Left colon (tissue), 2 donors: ENCODE data around the gene POU2F2. TPM values are rescaled to one million over a fixed set of nuclear protein-coding genes. Genes with fewer than 3 reads are reported as not detected.
A peak's percentile ranks its signal among the peaks of the same experiment; 100 is the strongest.
"Not testable (repeated sequence)": the region's sequence is repeated elsewhere in the genome, so short reads cannot be mapped to it uniquely, and the experiment has no call there.

ENCODE experiments used
- ATAC-seq: fragments of 200-7000 bp; cut with Tn5 transposase; one replicate; pipeline ENCODE4 v1.9.1; 2020; ENCODE audit warnings: mild to moderate bottlenecking, moderate library complexity
- DNase-seq, 2 donors: peaks; one replicate each; pipeline ENCODE4 v3.0.0-alpha.2; 2020
- intact Hi-C, 2 donors: fragments of 100-400 bp; cut with DNase I in 1 of 2; cut with micrococcal nuclease in 1 of 2; formaldehyde crosslinking; loops; one replicate each; pipeline versions ENCODE4 v1.11.2 to v1.14.0; 2022; cut with DNase I, micrococcal nuclease
- microRNA-seq, 2 donors: library from miRNA; unstranded; fragments of <30 nt; microRNA quantifications; one replicate each; pipeline versions ENCODE4 v1.1.0 to v1.2.0, GENCODE V29; 2020
- total RNA-seq, 2 donors: library from RNA; stranded (reverse); fragmentation: NEBNext Ultra II Directional; extraction: Animal tissue kit (Norgen Biotek cat#: 25700); gene quantifications; one replicate each; pipeline ENCODE4 v1.2.1, GENCODE V29; 2021
- donor health status: DM: no; HTN: no; CAD: no.
- donor health status: DM: yes; HTN: yes; CAD: no.

The POU2F2 gene
- total RNA-seq, 2 donors from 2014 or later = 1.5 to 3.8 TPM

DNA sequence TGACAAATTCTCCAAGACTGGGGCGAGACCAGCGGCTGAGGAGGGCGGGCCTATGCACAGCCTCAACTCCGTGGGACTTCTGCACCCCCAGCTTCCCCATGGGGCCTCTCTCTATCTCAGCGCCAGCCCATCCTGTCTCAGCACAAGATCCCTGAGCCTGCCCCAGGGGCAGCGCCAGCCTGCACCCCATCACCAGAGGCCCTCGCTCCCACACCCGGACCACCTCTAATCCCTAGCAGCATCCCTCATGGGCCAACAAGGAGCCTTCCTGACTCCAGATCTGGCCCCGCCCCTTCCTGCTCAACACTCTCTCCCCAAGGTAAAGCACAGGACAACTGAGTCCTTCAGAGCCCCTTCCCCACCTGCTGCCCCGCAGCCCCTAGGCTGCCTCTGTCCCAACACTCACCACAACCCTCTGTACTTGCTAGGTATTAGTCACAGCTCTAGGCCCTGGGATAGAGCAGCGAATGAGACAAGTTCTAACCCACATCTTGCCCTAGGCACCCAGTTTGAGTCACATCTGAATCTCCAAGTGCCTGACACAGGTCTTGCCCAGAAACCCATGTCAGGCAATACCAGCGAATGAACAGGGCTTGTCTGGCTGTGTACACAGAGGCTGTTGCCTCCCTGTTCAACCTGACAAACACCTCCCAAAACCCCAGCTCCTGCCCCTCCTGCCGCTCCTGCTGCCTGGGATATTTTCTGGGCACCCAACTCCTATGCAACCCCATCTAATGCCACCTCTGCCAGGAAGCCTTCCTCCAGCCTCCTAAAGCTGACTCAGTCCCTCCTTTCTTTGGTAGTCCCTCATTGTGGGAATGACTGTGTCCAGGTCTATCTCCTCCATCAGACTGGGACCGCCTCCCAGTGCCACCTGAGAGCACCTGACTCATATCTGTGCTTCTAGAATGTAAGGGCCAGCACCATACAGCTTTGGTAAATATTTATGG, 80.8 kb downstream of the POU2F2 start:
- ATAC-seq = peak; percentile 22
- intact Hi-C loops = no loop called here
- no peak for DNase-seq

DNA sequence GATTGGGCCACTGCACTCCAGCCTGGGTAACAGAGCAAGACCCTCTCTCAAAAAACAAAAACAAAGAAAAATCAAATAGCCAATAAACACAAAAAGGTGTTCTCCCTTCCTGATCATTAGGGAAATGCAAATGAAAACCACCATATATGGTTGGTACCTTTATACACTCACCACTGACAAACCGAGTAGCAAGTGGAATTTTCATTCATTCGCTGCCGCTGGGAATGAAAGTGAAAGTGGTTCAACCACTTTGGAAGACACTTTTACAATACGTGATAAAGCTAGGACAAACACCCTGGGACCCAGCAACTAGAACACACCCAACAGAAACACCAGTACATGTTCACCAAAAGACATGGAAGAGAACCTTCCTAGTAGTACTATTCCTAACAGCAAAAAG, 83.3 kb downstream of the POU2F2 start:
- ATAC-seq (peak; percentile 94), DNase-seq (peak; percentile 18 to 37)
- intact Hi-C loops = no loop called here

DNA sequence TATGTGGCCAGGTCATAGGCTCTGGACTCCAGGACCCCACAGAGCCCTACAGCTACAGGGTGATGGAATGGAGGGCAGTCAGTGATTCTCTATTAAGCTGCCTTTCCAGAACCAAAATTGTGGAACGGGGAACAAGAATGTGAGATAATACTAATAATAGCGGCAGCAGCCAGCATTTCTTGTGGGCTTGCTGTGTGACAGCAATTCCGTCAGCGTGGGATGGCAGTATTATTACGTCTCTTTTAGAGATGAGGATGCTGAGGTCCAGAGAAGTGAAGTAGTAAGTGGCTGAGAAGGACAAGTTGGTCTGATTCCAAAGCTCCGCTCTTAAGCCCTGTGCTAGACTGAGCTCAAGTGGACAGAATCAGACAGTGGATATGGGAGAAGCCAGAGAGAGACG, 86.7 kb downstream of the POU2F2 start:
- no peak for DNase-seq

DNA sequence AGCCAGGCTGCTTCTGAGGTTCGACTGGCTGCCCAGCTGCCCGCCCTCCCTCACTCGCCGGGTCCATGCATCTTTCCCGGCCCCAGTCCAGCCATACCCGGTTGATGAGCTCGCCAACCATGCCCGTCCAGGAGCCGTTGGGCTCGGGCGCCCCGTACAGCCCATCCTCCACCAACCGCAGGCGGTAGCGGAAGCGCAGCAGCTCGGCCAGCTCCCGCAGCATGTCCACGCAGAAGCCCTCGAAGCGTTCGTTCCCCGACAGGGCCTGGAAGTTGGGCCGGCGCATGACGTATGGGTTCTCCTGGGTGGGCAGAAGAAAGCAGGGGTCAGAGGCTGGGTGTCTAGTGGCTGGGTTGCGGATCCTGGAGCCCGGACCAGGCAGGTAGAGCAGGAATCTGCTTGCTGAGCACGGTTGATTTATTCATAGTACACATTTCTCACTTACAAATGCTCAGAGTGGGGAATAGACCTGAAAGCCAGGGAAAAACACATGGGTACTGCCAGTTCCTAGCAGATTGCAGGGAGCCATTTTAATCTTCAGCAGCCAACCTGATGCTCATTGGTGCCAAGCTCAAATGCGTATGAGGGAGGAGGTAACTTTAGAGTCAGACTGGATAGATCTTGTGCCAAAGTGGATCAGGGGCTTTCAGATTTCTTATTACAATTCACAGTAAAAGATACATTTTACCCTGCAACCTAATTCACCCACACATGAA, 89.6 kb downstream of the POU2F2 start:
- no peak for DNase-seq
- no peak for ATAC-seq
- intact Hi-C loops = no loop called here

More for the DNA sequence above, 86.7 kb downstream of the POU2F2 start:
- no peak for ATAC-seq
- intact Hi-C loops = no loop called here

DNA sequence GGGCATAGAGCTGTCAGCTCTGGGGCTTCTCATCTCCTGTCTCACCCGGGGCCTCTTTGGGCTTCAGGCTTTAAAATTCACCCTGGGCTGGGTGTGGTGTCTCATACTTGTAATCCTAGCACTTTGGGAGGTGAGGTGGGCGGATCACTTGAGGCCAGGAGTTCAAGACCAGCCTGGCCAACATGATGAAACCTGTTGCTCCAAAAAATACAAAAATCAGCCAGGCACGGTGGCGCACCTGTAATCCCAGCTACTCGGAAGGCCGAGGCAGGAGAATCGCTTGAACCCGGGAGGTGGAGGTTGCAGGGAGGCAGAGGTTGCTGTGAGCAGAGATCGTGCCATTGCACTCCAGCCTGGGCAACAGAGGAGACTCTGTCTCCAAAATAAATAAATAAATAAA, 91.8 kb downstream of the POU2F2 start:
- intact Hi-C loops, ATAC-seq, DNase-seq: not testable (repeated sequence)

DNA sequence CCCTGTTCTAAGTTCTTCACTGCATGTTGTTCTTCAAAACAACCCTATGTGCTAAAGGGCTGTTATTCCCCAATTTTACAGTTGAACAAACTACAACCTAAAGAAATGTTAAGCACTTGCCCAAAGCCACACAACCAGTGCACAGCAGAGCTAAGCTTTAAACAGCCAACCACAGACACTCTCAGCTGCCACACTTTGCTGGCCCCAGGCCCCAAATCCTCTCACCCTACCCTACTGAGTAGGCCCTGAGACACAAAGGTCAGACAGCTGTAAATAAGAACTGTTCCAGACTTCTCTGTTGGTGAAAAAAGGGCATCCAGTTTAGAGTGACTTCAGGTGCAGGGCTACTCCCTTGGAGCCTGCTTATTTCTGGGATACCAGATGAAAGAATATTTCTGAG, 92.2 kb downstream of the POU2F2 start:
- intact Hi-C loops = no loop called here
- DNase-seq (no peak), ATAC-seq (no peak)

DNA sequence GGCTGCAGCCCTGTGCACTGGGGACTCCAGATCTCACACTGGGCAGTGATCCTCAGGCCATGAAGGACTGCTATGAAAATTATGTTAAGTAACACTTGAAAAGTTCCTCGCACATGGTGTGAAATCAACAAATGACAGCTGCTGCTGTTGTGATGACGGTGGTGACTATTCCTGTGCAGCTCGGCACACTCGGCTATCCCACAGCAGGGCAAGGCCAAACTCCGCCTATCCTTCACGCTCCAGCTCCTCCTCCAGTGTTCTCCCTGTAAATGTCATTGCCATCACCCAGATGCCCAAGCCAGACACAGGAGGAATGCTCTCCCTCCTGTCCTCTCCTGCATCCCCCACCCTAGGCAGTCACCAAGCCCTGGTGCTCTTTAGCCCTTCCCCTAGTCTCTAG, 93.6 kb downstream of the POU2F2 start:
- ATAC-seq = no peak
- intact Hi-C loops = no loop called here
- DNase-seq = no peak

DNA sequence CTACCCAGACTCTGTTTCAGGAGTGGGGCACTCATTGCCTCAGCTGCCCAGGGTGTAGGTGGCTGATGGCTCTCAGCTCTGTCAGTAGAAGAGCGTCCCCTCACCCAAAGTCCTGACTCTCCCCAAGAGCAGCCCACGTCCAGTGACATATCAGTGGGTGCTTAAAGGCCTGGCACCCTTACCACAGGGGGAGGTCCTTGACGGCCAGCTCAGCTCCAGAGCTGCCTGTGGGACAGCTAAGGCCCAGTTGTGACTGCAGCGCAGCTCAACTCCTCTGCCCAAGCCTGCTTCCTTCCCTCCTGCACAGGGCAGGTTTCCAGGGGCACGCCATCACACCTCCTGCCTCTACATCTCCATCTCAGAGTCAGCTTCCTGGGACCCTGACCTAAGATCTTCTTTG, 94.6 kb downstream of the POU2F2 start:
- ATAC-seq (no peak), DNase-seq (no peak)
- intact Hi-C loops = no loop called here

Small RNAs within 50 kb of the gene (microRNA-seq; reads per million reads assigned to microRNA genes)
- 0 reads per million in 2 donors for gene MIR4323

Other genes starting within 250 kb of the POU2F2 start
- gene ARHGEF1, start 249.3 kb downstream of the POU2F2 start, total RNA-seq = 10 to 100 TPM; 87.8 to 93.6 TPM
- 1 to 10 TPM; 1.1 to 1.7 TPM for gene ERFL, start 204.0 kb downstream of the POU2F2 start, total RNA-seq
- gene RABAC1, start 173.1 kb downstream of the POU2F2 start, total RNA-seq = 100 to 1,000 TPM; 177 to 196 TPM
- 1 to 10 TPM; 1.2 to 1.6 TPM for gene ATP1A3, start 138.2 kb downstream of the POU2F2 start, total RNA-seq
- gene GRIK5, start 62.2 kb downstream of the POU2F2 start, total RNA-seq = 1 to 10 TPM; 1.0 to 2.6 TPM
- 10 to 100 TPM; 11.0 to 14.0 TPM for gene ZNF574, start 56.3 kb downstream of the POU2F2 start, total RNA-seq
- 10 to 100 TPM; 20.5 to 42.2 TPM for gene DEDD2, start 85.2 kb upstream of the POU2F2 start, total RNA-seq
- 1 to 10 TPM; 8.1 to 8.7 TPM for gene ZNF526, start 87.9 kb upstream of the POU2F2 start, total RNA-seq
- 10 to 100 TPM; 40.9 to 43.3 TPM for gene GSK3A, start 110.2 kb upstream of the POU2F2 start, total RNA-seq
- gene ERF, start 122.7 kb upstream of the POU2F2 start, total RNA-seq = 10 to 100 TPM; 40.8 to 50.1 TPM
- 10 to 100 TPM; 43.0 to 47.9 TPM for gene CIC, start 136.8 kb upstream of the POU2F2 start, total RNA-seq
- gene PRR19, start 169.7 kb upstream of the POU2F2 start, total RNA-seq = under 1 TPM; 0.49 to 0.50 TPM
- 10 to 100 TPM; 25.9 to 40.5 TPM for gene PAFAH1B3, start 170.2 kb upstream of the POU2F2 start, total RNA-seq
- gene TMEM145, start 180.9 kb upstream of the POU2F2 start, total RNA-seq = under 1 TPM; 0.21 to 0.25 TPM
- gene MEGF8, start 193.2 kb upstream of the POU2F2 start, total RNA-seq = 10 to 100 TPM; 21.4 to 21.5 TPM